GM12891 (cell line): ENCODE data around the gene CTLA4.

Source experiments
- POLR2A ChIP-seq: IDR thresholded peaks from 2 replicates; pipeline ENCODE4 v1.6.1; 2011; ENCODE audit warnings: low read depth, low read length, control low read depth
- POLR2AphosphoS5 ChIP-seq: IDR thresholded peaks from 2 replicates; pipeline ENCODE4 v1.6.1; 2011; ENCODE audit warnings: low read depth, low read length, control low read depth
- TAF1 ChIP-seq: IDR thresholded peaks from 2 replicates; pipeline ENCODE4 v1.6.1; 2011; ENCODE audit warnings: low read depth, low read length, control low read depth

- TF ChIP-seq POLR2A (no peak), POLR2AphosphoS5 (no peak), TAF1 (no peak)
Measured at GRCh38 chr2:203870941-203871340, 3.4 kb downstream of the CTLA4 start.
